ENCODE data around the gene UPB1. TPM values are rescaled to one million over a fixed set of nuclear protein-coding genes. Genes with fewer than 3 reads are reported as not detected.
A peak's percentile ranks its signal among the peaks of the same experiment; 100 is the strongest.

The UPB1 gene
- total and polyA plus RNA-seq, 11 donors = 0.24 to 1.9 (median 0.80) TPM

GRCh38 chr22:24555165-24556039 is 60.3 kb downstream of the UPB1 start, which contains the start of gene SNRPD3:
Gene SNRPD3 (plus strand): TSS chr22:24555999. CDS start chr22:24557675, 1,676 bp downstream.
- H3K27ac ChIP-seq = peak within 1 kb of the TSS; percentile 91 to 99 (median 98)
- H3K4me3 ChIP-seq = peak within 1 kb of the TSS; percentile 67 to 100 (median 92)
- intact Hi-C loops (cut with DNase I) = no loop called here
- WGBS, 4 donors = 0 to 1% (median 0%) methylated on average over 39 to 59 of the region's 59 CpGs
- H3K27me3 ChIP-seq = no peaks in the 10 kb centered on the region
- DNase-seq = peak; percentile 99 to 100 (median 100)
- H3K9me3 ChIP-seq = no peaks in the 10 kb centered on the region
- TF ChIP-seq, protein P1, sequence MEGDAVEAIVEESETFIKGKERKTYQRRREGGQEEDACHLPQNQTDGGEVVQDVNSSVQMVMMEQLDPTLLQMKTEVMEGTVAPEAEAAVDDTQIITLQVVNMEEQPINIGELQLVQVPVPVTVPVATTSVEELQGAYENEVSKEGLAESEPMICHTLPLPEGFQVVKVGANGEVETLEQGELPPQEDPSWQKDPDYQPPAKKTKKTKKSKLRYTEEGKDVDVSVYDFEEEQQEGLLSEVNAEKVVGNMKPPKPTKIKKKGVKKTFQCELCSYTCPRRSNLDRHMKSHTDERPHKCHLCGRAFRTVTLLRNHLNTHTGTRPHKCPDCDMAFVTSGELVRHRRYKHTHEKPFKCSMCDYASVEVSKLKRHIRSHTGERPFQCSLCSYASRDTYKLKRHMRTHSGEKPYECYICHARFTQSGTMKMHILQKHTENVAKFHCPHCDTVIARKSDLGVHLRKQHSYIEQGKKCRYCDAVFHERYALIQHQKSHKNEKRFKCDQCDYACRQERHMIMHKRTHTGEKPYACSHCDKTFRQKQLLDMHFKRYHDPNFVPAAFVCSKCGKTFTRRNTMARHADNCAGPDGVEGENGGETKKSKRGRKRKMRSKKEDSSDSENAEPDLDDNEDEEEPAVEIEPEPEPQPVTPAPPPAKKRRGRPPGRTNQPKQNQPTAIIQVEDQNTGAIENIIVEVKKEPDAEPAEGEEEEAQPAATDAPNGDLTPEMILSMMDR (IDR thresholded peaks at IDR 0.05) = peak in 5 of 12 donors; percentile 7 to 39 (median 25)
- no peak for TF ChIP-seq POLR2A (IDR thresholded peaks at IDR 0.05)
- peaks cover 0 to 40% (median 26%) of the 10 kb centered on the region in 9 donors for H3K36me3 ChIP-seq
- peak; percentile 91 to 95 (median 92) for ATAC-seq
- H3K4me1 ChIP-seq = peaks cover 7 to 75% (median 59%) of the 10 kb centered on the region in 12 donors

GRCh38 chr22:24559471-24559870 is 64.3 kb downstream of the UPB1 start:
- ATAC-seq (no peak), DNase-seq (no peak)
- H3K9me3 ChIP-seq = no peaks in the 10 kb centered on the region
- H3K36me3 ChIP-seq = peaks cover 0 to 64% (median 47%) of the 10 kb centered on the region in 9 donors
- no peaks in the 10 kb centered on the region for H3K27me3 ChIP-seq
- intact Hi-C loops (cut with DNase I) = no loop called here
- H3K27ac ChIP-seq = peak overlapping the region in 3 of 12 donors; percentile 24 to 41 (median 33)
- 25 to 42% (median 36%) methylated on average over 4 of the region's 4 CpGs for WGBS, 4 donors
- TF ChIP-seq POLR2A (IDR thresholded peaks at IDR 0.05) = no peak
- TF ChIP-seq, protein P1 (IDR thresholded peaks at IDR 0.05) = no peak
- H3K4me1 ChIP-seq = peaks cover 7 to 68% (median 44%) of the 10 kb centered on the region in 12 donors
- no peak overlapping the region for H3K4me3 ChIP-seq

DNA sequence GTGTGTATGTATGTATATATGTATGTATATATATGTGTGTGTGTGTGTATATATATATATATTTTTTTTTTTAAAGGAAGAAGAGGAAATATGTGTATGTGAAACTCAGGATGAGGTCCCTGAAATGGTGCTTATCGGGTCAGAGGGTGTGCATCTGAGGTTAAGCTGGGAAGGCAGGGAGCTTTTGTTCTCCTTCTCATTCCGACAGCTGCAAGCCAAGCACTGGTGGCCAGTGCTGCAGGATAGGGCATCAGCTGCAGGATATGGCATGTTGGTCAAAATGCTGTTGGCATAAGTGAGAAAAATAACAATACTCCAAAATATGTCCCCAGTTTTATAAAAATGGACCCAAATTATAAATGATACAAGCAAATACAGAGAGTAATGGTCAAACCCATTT is 68.1 kb downstream of the UPB1 start:
- Histone ChIP-seq H3K4me1 (peaks cover 0 to 85% (median 39%) of the 10 kb centered on the region in 12 donors), H3K36me3 (peaks cover 0 to 73% (median 46%) of the 10 kb centered on the region in 9 donors), H3K27me3 (no peaks in the 10 kb centered on the region), H3K9me3 (no peaks in the 10 kb centered on the region), H3K27ac (peak overlapping the region in 6 of 12 donors; percentile 68 to 81 (median 76)), H3K4me3 (no peak overlapping the region)
- no peak for DNase-seq
- TF ChIP-seq POLR2A (IDR thresholded peaks at IDR 0.05) = no peak
- TF ChIP-seq, protein P1 (IDR thresholded peaks at IDR 0.05) = no peak
- ATAC-seq = no peak
- intact Hi-C loops (cut with DNase I) = no loop called here
- 70 to 89% (median 76%) methylated on average over 2 of the region's 2 CpGs for WGBS, 4 donors
